Endodermal cell (in vitro differentiated cells): ENCODE measurements around the gene C18orf32. TPM values are rescaled to one million over a fixed set of nuclear protein-coding genes. Genes with fewer than 3 reads are reported as not detected.
"Not testable (repeated sequence)": the region's sequence is repeated elsewhere in the genome, so short reads cannot be mapped to it uniquely, and the experiment has no call there.

Source experiments
- DNase-seq: peaks from one replicate; pipeline ENCODE4 v3.0.0-alpha.2; 2017
- H3K27ac ChIP-seq: 2 replicates; pipeline ENCODE4 v1.5.1; 2013; ENCODE audit warnings: mild to moderate bottlenecking, low read depth, low read length, moderate library complexity
- H3K27me3 ChIP-seq: 2 replicates; pipeline ENCODE4 v1.6.1; 2013; ENCODE audit warnings: mild to moderate bottlenecking, low read length, moderate library complexity; ENCODE audit not compliant: insufficient read depth, control insufficient read depth, poor library complexity, severe bottlenecking
- H3K36me3 ChIP-seq: 2 replicates; pipeline ENCODE4 v1.7.0; 2013; ENCODE audit warnings: mild to moderate bottlenecking, low read length, moderate library complexity; ENCODE audit not compliant: control insufficient read depth, insufficient read depth
- H3K4me1 ChIP-seq: one replicate; pipeline ENCODE4 v1.7.0; 2013; ENCODE audit warnings: low read length; ENCODE audit not compliant: control insufficient read depth, insufficient read depth
- H3K4me3 ChIP-seq: 2 replicates; pipeline ENCODE4 v1.5.1; 2013; ENCODE audit warnings: mild to moderate bottlenecking, low read length, moderate library complexity
- H3K9ac ChIP-seq: 2 replicates; pipeline ENCODE4 v1.6.1; 2013; ENCODE audit warnings: mild to moderate bottlenecking, low read length, moderate library complexity; ENCODE audit not compliant: poor library complexity, severe bottlenecking; ENCODE audit errors: extremely low read depth
- H3K9me3 ChIP-seq: 2 replicates; pipeline ENCODE4 v1.6.1; 2013; ENCODE audit warnings: mild to moderate bottlenecking, low read length, moderate library complexity; ENCODE audit not compliant: control insufficient read depth
- H3K27ac Mint-ChIP-seq: 2 replicates; pipeline ENCODE4 v1.8.0; 2020; ENCODE audit warnings: mixed read lengths
- H3K27me3 Mint-ChIP-seq: 2 replicates; pipeline ENCODE4 v1.8.0; 2021; ENCODE audit warnings: mild to moderate bottlenecking, mixed read lengths; ENCODE audit not compliant: insufficient read depth
- H3K36me3 Mint-ChIP-seq: 2 replicates; pipeline ENCODE4 v1.8.0; 2020; ENCODE audit warnings: low read depth, mixed read lengths
- H3K4me1 Mint-ChIP-seq: 2 replicates; pipeline ENCODE4 v1.8.0; 2020; ENCODE audit warnings: mixed read lengths
- H3K4me3 Mint-ChIP-seq: 2 replicates; pipeline ENCODE4 v1.8.0; 2020; ENCODE audit warnings: mild to moderate bottlenecking, moderate library complexity, mixed read lengths
- H3K9me3 Mint-ChIP-seq: 2 replicates; pipeline ENCODE4 v1.8.0; 2020; ENCODE audit warnings: mild to moderate bottlenecking, mixed read lengths
- CTCF ChIP-seq: fragments of 200-600 bp; sonication (generic); conservative IDR thresholded peaks from 2 replicates; pipeline ENCODE4 v1.5.0; 2021; ENCODE audit warnings: antibody characterized with exemption, mild to moderate bottlenecking
- WGBS, 2 experiments: methylation state at CpG; one replicate each; pipeline versions ENCODE4 v1.1.5 to v1.1.7; 2013; ENCODE audit warnings: missing lambda C conversion rate in 2 of 2, mixed read lengths in 1 of 2; ENCODE audit not compliant: insufficient coverage in 1 of 2, insufficient read length in 1 of 2; 5-methylcytosine and 5-hydroxymethylcytosine counted together
- total RNA-seq, 2 donors: library from RNA; stranded (reverse); fragmentation: NEBNext Ultra II Directional in 1 of 2; extraction: Animal tissue kit (Norgen Biotek cat#: 25700) in 1 of 2; gene quantifications; 2 replicates in 1 of 2; 3 replicates in 1 of 2; pipeline ENCODE4 v1.2.1, GENCODE V29; 2021

The C18orf32 gene
- total RNA-seq, 2 donors from 2014 or later, result 31.4 to 32.9 TPM

DNA sequence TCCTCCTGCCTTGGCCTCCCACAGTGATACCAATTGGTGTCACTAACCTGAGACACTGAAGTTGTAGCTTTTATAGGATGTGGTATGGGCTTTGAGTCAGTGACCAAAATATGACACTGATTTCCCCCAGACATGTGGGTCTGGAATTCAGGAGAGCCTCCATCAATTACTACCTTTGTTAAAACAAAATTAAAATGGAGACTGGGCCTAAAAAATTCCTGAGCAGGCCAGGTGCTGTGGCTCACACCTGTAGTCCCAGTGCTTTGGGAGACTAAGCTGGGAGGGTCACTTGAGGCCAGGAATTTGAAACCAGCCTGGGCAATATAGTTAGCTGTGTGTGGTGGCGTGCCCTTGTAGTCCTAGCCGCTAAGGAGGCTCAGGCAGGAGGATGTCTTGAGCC is 37.9 kb upstream of the C18orf32 start:
- no peak for TF ChIP-seq CTCF
- H3K27ac ChIP-seq, result no peak overlapping the region
- H3K4me3 Mint-ChIP-seq, result no peak overlapping the region
- H3K9me3 Mint-ChIP-seq, result peaks cover 11% of the 10 kb centered on the region
- peaks cover 38% of the 10 kb centered on the region for H3K4me1 Mint-ChIP-seq
- H3K36me3 Mint-ChIP-seq, result no peaks in the 10 kb centered on the region
- no peak overlapping the region for H3K4me3 ChIP-seq
- peaks cover 10% of the 10 kb centered on the region for H3K4me1 ChIP-seq
- no peaks in the 10 kb centered on the region for H3K27me3 ChIP-seq
- no peak overlapping the region for H3K27ac Mint-ChIP-seq
- DNase-seq, result peak; percentile 20
- H3K9me3 ChIP-seq, result peaks cover 24% of the 10 kb centered on the region
- H3K27me3 Mint-ChIP-seq, result no peaks in the 10 kb centered on the region
- no peaks in the 10 kb centered on the region for H3K36me3 ChIP-seq
- 100% methylated on average over 2 of the region's 2 CpGs; no CpG with 5 or more reads in 1 of the 2 experiments for WGBS, 2 experiments
- no peak overlapping the region for H3K9ac ChIP-seq

DNA sequence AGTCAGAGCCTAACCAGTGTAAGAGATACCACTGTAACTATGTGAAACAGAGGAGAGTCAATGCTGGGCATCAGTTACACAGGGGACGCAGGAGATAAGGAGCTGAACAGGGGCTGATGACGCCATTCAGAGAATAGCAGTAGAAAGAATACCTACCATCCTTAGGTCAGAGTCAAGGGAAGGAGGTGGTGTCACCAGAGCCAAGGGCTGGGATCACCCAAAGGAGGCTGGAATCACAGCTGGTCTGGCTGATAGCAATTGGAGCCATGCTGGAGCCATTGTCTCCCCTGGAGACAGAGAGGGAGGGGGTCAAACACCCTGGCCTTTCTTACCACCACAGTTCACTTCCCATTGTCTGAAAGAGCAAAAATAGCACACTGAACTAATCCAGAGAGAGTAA is 37.3 kb upstream of the C18orf32 start:
- H3K27ac Mint-ChIP-seq, result no peak overlapping the region
- Histone ChIP-seq H3K4me1 (peaks cover 10% of the 10 kb centered on the region), H3K4me3 (no peak overlapping the region), H3K9ac (no peak overlapping the region), H3K36me3 (no peaks in the 10 kb centered on the region), H3K9me3 (peaks cover 18% of the 10 kb centered on the region), H3K27ac (no peak overlapping the region), H3K27me3 (no peaks in the 10 kb centered on the region)
- no peak for TF ChIP-seq CTCF
- no peak overlapping the region for H3K4me3 Mint-ChIP-seq
- peak; percentile 42 for DNase-seq
- H3K36me3 Mint-ChIP-seq, result no peaks in the 10 kb centered on the region
- H3K9me3 Mint-ChIP-seq, result peaks cover 5% of the 10 kb centered on the region
- no peaks in the 10 kb centered on the region for H3K27me3 Mint-ChIP-seq
- 100% methylated on average over 2 of the region's 2 CpGs for WGBS, 2 experiments
- peaks cover 38% of the 10 kb centered on the region for H3K4me1 Mint-ChIP-seq

GRCh38 chr18:49523580-49524093 is 36.6 kb upstream of the C18orf32 start:
- H3K9me3 Mint-ChIP-seq, H3K4me3 Mint-ChIP-seq, H3K9ac ChIP-seq, H3K4me1 ChIP-seq, H3K27ac ChIP-seq, H3K27ac Mint-ChIP-seq, H3K27me3 Mint-ChIP-seq, H3K27me3 ChIP-seq, H3K36me3 ChIP-seq, H3K36me3 Mint-ChIP-seq, H3K4me3 ChIP-seq: not testable (repeated sequence)
- DNase-seq, result peak; percentile 2
- peaks cover 37% of the 10 kb centered on the region for H3K4me1 Mint-ChIP-seq
- H3K9me3 ChIP-seq, result peaks cover 14% of the 10 kb centered on the region
- 89 to 96% methylated on average over 3 to 6 of the region's 7 CpGs for WGBS, 2 experiments
